GM23248 (cell line): ENCODE data around the gene MYADM. TPM values are rescaled to one million over a fixed set of nuclear protein-coding genes. Genes with fewer than 3 reads are reported as not detected.

Experiments
- DNase-seq: peaks from one replicate; pipeline ENCODE4 v3.0.0-alpha.2; 2015
- H2AFZ ChIP-seq: fragments of 200-600 bp; sonication (generic); 2 replicates; pipeline ENCODE4 v1.6.1; 2016; ENCODE audit warnings: antibody characterized with exemption
- H3F3A ChIP-seq: fragments of 200-600 bp; sonication (generic); 2 replicates; pipeline ENCODE4 v1.6.1; 2016; ENCODE audit warnings: mild to moderate bottlenecking, antibody characterized with exemption, mixed run types; ENCODE audit not compliant: insufficient read depth
- H3K27ac ChIP-seq: fragments of 200-600 bp; sonication (generic); 2 replicates; pipeline ENCODE4 v1.5.1; 2016; ENCODE audit warnings: mild to moderate bottlenecking
- H3K27me3 ChIP-seq: fragments of 200-600 bp; sonication (generic); replicated peaks from 2 replicates; pipeline ENCODE4 v1.6.1; 2016; ENCODE audit warnings: mild to moderate bottlenecking; ENCODE audit not compliant: insufficient read depth
- H3K36me3 ChIP-seq: fragments of 200-600 bp; sonication (generic); 2 replicates; pipeline ENCODE4 v1.6.1; 2016; ENCODE audit warnings: low read depth, mild to moderate bottlenecking
- H3K4me1 ChIP-seq: fragments of 200-600 bp; sonication (generic); 2 replicates; pipeline ENCODE4 v1.6.1; 2016; ENCODE audit warnings: mild to moderate bottlenecking; ENCODE audit not compliant: insufficient read depth
- H3K4me2 ChIP-seq: fragments of 200-600 bp; sonication (generic); one replicate; pipeline ENCODE4 v1.6.1; 2016; ENCODE audit warnings: mild to moderate bottlenecking; ENCODE audit not compliant: unreplicated experiment
- H3K4me3 ChIP-seq: fragments of 200-600 bp; sonication (generic); 2 replicates; pipeline ENCODE4 v1.5.1; 2016; ENCODE audit warnings: mild to moderate bottlenecking
- H3K79me2 ChIP-seq: fragments of 200-600 bp; sonication (generic); 2 replicates; pipeline ENCODE4 v1.6.1; 2016; ENCODE audit warnings: mild to moderate bottlenecking; ENCODE audit not compliant: insufficient read depth
- H3K9ac ChIP-seq: fragments of 200-600 bp; sonication (generic); 2 replicates; pipeline ENCODE4 v1.6.1; 2016; ENCODE audit warnings: mild to moderate bottlenecking
- H3K9me2 ChIP-seq: fragments of 200-600 bp; sonication (generic); 2 replicates; pipeline ENCODE4 v1.6.1; 2016; ENCODE audit warnings: mixed run types, mild to moderate bottlenecking, moderate library complexity; ENCODE audit not compliant: insufficient read depth
- H3K9me3 ChIP-seq: fragments of 200-600 bp; sonication (generic); one replicate; pipeline ENCODE4 v1.6.1; 2017; ENCODE audit warnings: low read depth
- H4K20me1 ChIP-seq: fragments of 200-600 bp; sonication (generic); 2 replicates; pipeline ENCODE4 v1.6.0; 2016; ENCODE audit not compliant: insufficient read depth
- EZH2 ChIP-seq: fragments of 200-600 bp; sonication (generic); IDR thresholded peaks from 2 replicates; pipeline ENCODE4 v1.6.1; 2018; ENCODE audit warnings: antibody characterized with exemption, mild to moderate bottlenecking; ENCODE audit not compliant: insufficient read depth, poor library complexity, severe bottlenecking
- EZH2phosphoT487 ChIP-seq: fragments of 200-600 bp; sonication (generic); IDR thresholded peaks from 2 replicates; pipeline ENCODE4 v1.6.1; 2018; ENCODE audit warnings: antibody characterized with exemption, moderate library complexity, mild to moderate bottlenecking, low read depth; ENCODE audit not compliant: insufficient read depth
- WGBS, 2 experiments: methylation state at CpG; one replicate each; pipeline ENCODE4 v1.1.6; 2015 to 2017; ENCODE audit warnings: low lambda C conversion rate in 2 of 2, low coverage in 1 of 2; ENCODE audit errors: missing lambda C conversion rate in 2 of 2; 5-methylcytosine and 5-hydroxymethylcytosine counted together
- in situ Hi-C: fragments of 300-500 bp; cut with MboI; formaldehyde crosslinking; loops from 2 replicates; pipeline ENCODE4 v1.15.0; 2020
- polyA plus RNA-seq: library from polyadenylated mRNA; unstranded; fragments of >200 nt; fragmentation: Nextera tagmentation; extraction: Ambion mirVana; gene quantifications from 2 replicates; pipeline ENCODE4 v1.2.1, GENCODE V29; 2016
- total RNA-seq: library from RNA; depleted of rRNA; stranded (reverse); fragments of >200 nt; shearing (Covaris generic); gene quantifications from 2 replicates; pipeline ENCODE4 v1.2.3, GENCODE V29; 2014; rRNA removed

Gene MYADM
- total and polyA plus RNA-seq, 2 experiments from 2014 or later = 74.8 to 222 TPM

GRCh38 chr19:53917356-53917755 lies 49.7 kb downstream of the MYADM start:
- in situ Hi-C loops = no loop called here
- no peak overlapping the region for H3K4me2 ChIP-seq
- 74 to 81% methylated on average over 7 of the region's 7 CpGs for WGBS, 2 experiments
- no peak overlapping the region for H3K4me3 ChIP-seq
- no peak overlapping the region for H3K27ac ChIP-seq
- DNase-seq = no peak
- no peaks in the 10 kb centered on the region for H4K20me1 ChIP-seq
- H3F3A ChIP-seq = no peaks in the 10 kb centered on the region
- H3K9me3 ChIP-seq = no peaks in the 10 kb centered on the region
- H3K36me3 ChIP-seq = no peaks in the 10 kb centered on the region
- H3K79me2 ChIP-seq = no peaks in the 10 kb centered on the region
- H3K4me1 ChIP-seq = no peaks in the 10 kb centered on the region
- no peaks in the 10 kb centered on the region for H3K27me3 ChIP-seq
- no peaks in the 10 kb centered on the region for H3K9me2 ChIP-seq
- H3K9ac ChIP-seq = no peak overlapping the region
- TF ChIP-seq EZH2 (no peak), EZH2phosphoT487 (no peak)
- H2AFZ ChIP-seq = no peak overlapping the region

Other genes starting within 250 kb of the MYADM start
- not detected in 2 replicates for gene DPRX, start 235.9 kb upstream of the MYADM start, total RNA-seq
- not detected in 2 replicates for gene DPRX, start 235.9 kb upstream of the MYADM start, polyA plus RNA-seq
- not detected in 2 replicates for gene NLRP12, start 43.6 kb upstream of the MYADM start, total RNA-seq
- gene NLRP12, start 43.6 kb upstream of the MYADM start, polyA plus RNA-seq = not detected in 2 replicates
- not detected in 2 replicates for gene PRKCG, start 14.3 kb downstream of the MYADM start, total RNA-seq
- gene PRKCG, start 14.3 kb downstream of the MYADM start, polyA plus RNA-seq = not detected in 2 replicates
- not detected in 2 replicates for gene CACNG7, start 41.4 kb downstream of the MYADM start, total RNA-seq
- not detected in 2 replicates for gene CACNG7, start 41.4 kb downstream of the MYADM start, polyA plus RNA-seq
- 0.11 TPM in 1 of 2 replicates, not detected in the other for gene CACNG8, start 95.1 kb downstream of the MYADM start, total RNA-seq
- gene CACNG8, start 95.1 kb downstream of the MYADM start, polyA plus RNA-seq = not detected in 2 replicates
- not detected in 2 replicates for gene CACNG6, start 123.8 kb downstream of the MYADM start, total RNA-seq
- not detected in 2 replicates for gene CACNG6, start 123.8 kb downstream of the MYADM start, polyA plus RNA-seq
- not detected in 2 replicates for gene VSTM1, start 196.0 kb downstream of the MYADM start, total RNA-seq
- gene VSTM1, start 196.0 kb downstream of the MYADM start, polyA plus RNA-seq = not detected in 2 replicates
- not detected in 2 replicates for gene TARM1, start 213.5 kb downstream of the MYADM start, total RNA-seq
- not detected in 2 replicates for gene TARM1, start 213.5 kb downstream of the MYADM start, polyA plus RNA-seq
- gene OSCAR, start 232.9 kb downstream of the MYADM start, total RNA-seq = 0.54 TPM in 1 of 2 replicates, not detected in the other
- gene OSCAR, start 232.9 kb downstream of the MYADM start, polyA plus RNA-seq = 2.2 and 2.9 TPM in 2 replicates
- 15.1 TPM in 1 of 2 replicates, not detected in the other for gene NDUFA3, start 235.0 kb downstream of the MYADM start, total RNA-seq
- 198 and 210 TPM in 2 replicates for gene NDUFA3, start 235.0 kb downstream of the MYADM start, polyA plus RNA-seq
- 11.5 and 23.8 TPM in 2 replicates for gene TFPT, start 247.8 kb downstream of the MYADM start, total RNA-seq
- 29.6 and 30.0 TPM in 2 replicates for gene TFPT, start 247.8 kb downstream of the MYADM start, polyA plus RNA-seq
- 38.4 and 43.9 TPM in 2 replicates for gene PRPF31, start 247.9 kb downstream of the MYADM start, total RNA-seq
- gene PRPF31, start 247.9 kb downstream of the MYADM start, polyA plus RNA-seq = 78.6 and 81.8 TPM in 2 replicates